HepG2 (cell line): ENCODE data around the gene SLC22A4. TPM values are rescaled to one million over a fixed set of nuclear protein-coding genes. Genes with fewer than 3 reads are reported as not detected.

Experiments
- ATAC-seq: fragments of 200-7000 bp; cut with Tn5 transposase; 3 replicates; pipeline ENCODE4 v1.9.1; 2020; ENCODE audit warnings: mild to moderate bottlenecking, moderate library complexity
- BruUV-seq: library from RNA; stranded (reverse); fragments of 400-500 nt; replicated peaks from 2 replicates; lab custom pipeline; 2021; lab: Mats Ljungman, UMichigan
- CTCF ChIA-PET: fragments of 300-600 bp; formaldehyde crosslinking; extraction: SDS; loops from one replicate; lab custom pipeline; 2021; ENCODE audit warnings: low total read pairs, inconsistent platforms, low intra/inter-chr PET ratio; lab: Yijun Ruan, JAX
- POLR2A ChIA-PET: fragments of 350-600 bp; sonication (Branson Sonifier 250); formaldehyde crosslinking; loops from one replicate; lab custom pipeline; 2020; ENCODE audit warnings: antibody characterized with exemption, inconsistent platforms; lab: Yijun Ruan, JAX
- DNase-seq: peaks from one replicate; pipeline ENCODE4 v3.0.0-alpha.2; 2015; ENCODE audit warnings: low spot score
- FAIRE-seq: peaks from 3 replicates; lab custom pipeline; 2011; peaks lifted over from hg19 to GRCh38; lab: Jason Lieb, UNC
- H2AFZ ChIP-seq: one replicate; pipeline ENCODE4 v1.6.1; 2011; ENCODE audit warnings: low read length, inconsistent platforms
- H3K27ac ChIP-seq: fragments of 300-600 bp; 3 replicates; pipeline ENCODE4 v1.8.0; 2011; ENCODE audit warnings: mixed run types, mild to moderate bottlenecking, mixed read lengths, low read length, inconsistent platforms; ENCODE audit not compliant: insufficient read depth; ENCODE audit errors: extremely low read length
- H3K27me3 ChIP-seq, 2 experiments: fragments of 200-600 bp in 1 of 2; 2 replicates in 1 of 2; 3 replicates in 1 of 2; pipeline versions ENCODE4 v1.6.0 to v1.8.0; 2011; ENCODE audit warnings: low read length in 2 of 2, mild to moderate bottlenecking in 2 of 2, moderate library complexity in 2 of 2, inconsistent platforms in 1 of 2; ENCODE audit not compliant: insufficient read depth in 2 of 2, control insufficient read depth in 1 of 2
- H3K36me3 ChIP-seq, 2 experiments: fragments of 200-600 bp in 1 of 2; replicated peaks in 1 of 2; 2 replicates in 1 of 2; 3 replicates in 1 of 2; pipeline versions ENCODE4 v1.5.1 to v1.8.0; 2011; ENCODE audit warnings: low read length in 2 of 2, inconsistent platforms in 1 of 2; ENCODE audit not compliant: insufficient read depth in 2 of 2, control insufficient read depth in 1 of 2
- H3K4me1 ChIP-seq: 2 replicates; pipeline ENCODE4 v1.5.1; 2012; ENCODE audit warnings: low read length, inconsistent platforms; ENCODE audit not compliant: insufficient read depth
- H3K4me2 ChIP-seq: 2 replicates; pipeline ENCODE4 v1.6.0; 2011; ENCODE audit warnings: low read depth, low read length, inconsistent platforms
- H3K4me3 ChIP-seq, 3 experiments: fragments of 200-600 bp in 1 of 3; sonication (generic), shearing (Covaris generic) in 1 of 3; replicated peaks in 1 of 3; 2 replicates each; pipeline ENCODE4 v1.5.1; 2011 to 2016; ENCODE audit warnings: low read length in 3 of 3, inconsistent platforms in 2 of 3, low read depth in 2 of 3, mild to moderate bottlenecking in 2 of 3, control low read depth in 1 of 3, mixed read lengths in 1 of 3; ENCODE audit not compliant: insufficient read depth in 1 of 3
- H3K79me2 ChIP-seq: one replicate; pipeline ENCODE4 v1.6.1; 2011; ENCODE audit warnings: low read length, inconsistent platforms; ENCODE audit not compliant: insufficient read depth
- H3K9ac ChIP-seq: 2 replicates; pipeline ENCODE4 v1.6.0; 2011; ENCODE audit warnings: mild to moderate bottlenecking, low read depth, low read length, inconsistent platforms; ENCODE audit not compliant: insufficient read depth
- H3K9me3 ChIP-seq: 2 replicates; pipeline ENCODE4 v1.5.1; 2012; ENCODE audit warnings: mild to moderate bottlenecking, low read length
- H4K20me1 ChIP-seq: 2 replicates; pipeline ENCODE4 v1.6.0; 2011; ENCODE audit warnings: inconsistent platforms, mild to moderate bottlenecking, low read length, moderate library complexity; ENCODE audit not compliant: insufficient read depth
- GATA4 ChIP-seq: sonication (generic); IDR thresholded peaks from 2 replicates; pipeline ENCODE4 v1.6.1; 2016; ENCODE audit warnings: antibody characterized with exemption, low read depth, borderline replicate concordance
- HOXA5 ChIP-seq: sonication (generic); formaldehyde crosslinking; IDR thresholded peaks from 2 replicates; pipeline ENCODE4 v1.4.0; 2020; ENCODE audit warnings: missing genetic modification reagents
- IRF1 ChIP-seq: sonication (generic); formaldehyde crosslinking; IDR thresholded peaks from 2 replicates; pipeline ENCODE4 v1.4.0; 2020; ENCODE audit warnings: low read depth, mild to moderate bottlenecking, missing genetic modification reagents
- KDM2A ChIP-seq: sonication (generic); formaldehyde crosslinking; IDR thresholded peaks from 2 replicates; pipeline ENCODE4 v1.4.0; 2020; ENCODE audit warnings: low read depth, missing genetic modification reagents, borderline replicate concordance
- PCBP2 ChIP-seq: fragments of 200-400 bp; formaldehyde crosslinking; optimal IDR thresholded peaks from 2 replicates; pipeline ENCODE3; 2018; ENCODE audit warnings: low read length, low read depth; ENCODE audit not compliant: poor library complexity, severe bottlenecking
- TEF ChIP-seq: sonication (generic); formaldehyde crosslinking; IDR thresholded peaks from 2 replicates; pipeline ENCODE4 v1.5.0; 2020; ENCODE audit warnings: missing genetic modification reagents
- TRAFD1 ChIP-seq: sonication (generic); formaldehyde crosslinking; IDR thresholded peaks from 2 replicates; pipeline ENCODE4 v1.5.1; 2020; ENCODE audit warnings: missing genetic modification reagents, mild to moderate bottlenecking, borderline replicate concordance
- WGBS: methylation state at CpG from one replicate; pipeline ENCODE4 v1.1.6; 2017; ENCODE audit warnings: low lambda C conversion rate; 5-methylcytosine and 5-hydroxymethylcytosine counted together
- in situ Hi-C: cut with HindIII; loops from 2 replicates; pipeline ENCODE4 v1.10.0; 2017; ENCODE audit warnings: low pct_unique_long_range_greater_than_20kb; ENCODE audit not compliant: extremely low pct_ligation_motif_present
- intact Hi-C: fragments of 100-400 bp; cut with micrococcal nuclease; formaldehyde crosslinking; loops from one replicate; pipeline ENCODE4 v1.10.0; 2022; ENCODE audit not compliant: unreplicated experiment
- polyA plus RNA-seq, 8 experiments: library from polyadenylated mRNA; depleted of rRNA in 3 of 8; stranded (reverse) in 7 of 8; unstranded in 1 of 8; fragments of >200 nt; fragmentation: Illumina TruSeq in 4 of 8; extraction: Trizol in 4 of 8; gene quantifications; 2 replicates each; pipeline versions ENCODE4 v1.2.1 to v1.2.3, GENCODE V29; 2011 to 2016; ENCODE audit warnings: low read depth in 4 of 8, missing spikeins in 1 of 8, mixed read lengths in 1 of 8; ENCODE audit not compliant: insufficient read depth in 1 of 8
- total RNA-seq, 5 experiments: library from RNA; depleted of rRNA; stranded (reverse); fragments of >200 nt; fragmentation: Illumina TruSeq; extraction: Trizol; gene quantifications; 2 replicates each; pipeline ENCODE4 v1.2.3, GENCODE V29; 2016; ENCODE audit warnings: low read depth in 1 of 5

SLC22A4 gene
- total and polyA plus RNA-seq, 2 of the 13 experiments (the other 11 are each of a cell fraction or from before 2014, with no cell fraction given) = 0.33 to 0.62 TPM

- no peaks in the 10 kb centered on the region for H4K20me1 ChIP-seq
- no peak overlapping the region for H2AFZ ChIP-seq
- TF ChIP-seq HOXA5 (CRISPR knock-in tag) (no peak), TRAFD1 (CRISPR knock-in tag) (no peak), IRF1 (CRISPR knock-in tag) (no peak), PCBP2 (no peak), TEF (no peak), KDM2A (no peak), GATA4 (no peak)
- H3K4me2 ChIP-seq = no peak overlapping the region
- ChIA-PET CTCF (no interaction called here), POLR2A (interaction anchor here (1.0 kb wide), 1 partner anchor 19 kb away, joined by 5 read pairs; the partner anchor contains the start of gene SLC22A4)
- in situ Hi-C loops (no loop called here), intact Hi-C loops (no loop called here)
- no peaks in the 10 kb centered on the region for H3K79me2 ChIP-seq
- H3K9me3 ChIP-seq = no peaks in the 10 kb centered on the region
- DNase-seq (no peak), ATAC-seq (no peak), FAIRE-seq (no peak)
- no peak overlapping the region for H3K9ac ChIP-seq
- no peak overlapping the region for H3K4me3 ChIP-seq
- no peak overlapping the region for H3K27ac ChIP-seq
- peaks cover 24% of the 10 kb centered on the region for H3K4me1 ChIP-seq
- no peaks in the 10 kb centered on the region for H3K36me3 ChIP-seq
- no peaks in the 10 kb centered on the region for H3K27me3 ChIP-seq
- BruUV-seq = no TSS peak
- 94% methylated on average over 3 of the region's 4 CpGs for WGBS
Observed at GRCh38 chr5:132313366-132313765, 19.2 kb downstream of the SLC22A4 start.
